GM12891 (cell line): ENCODE results near the gene ARV1.
"Not testable (repeated sequence)": the region's sequence is repeated elsewhere in the genome, so short reads cannot be mapped to it uniquely, and the experiment has no call there.

Experiments
- PAX5 ChIP-seq: IDR thresholded peaks from 2 replicates; pipeline ENCODE4 v1.6.1; 2011; ENCODE audit warnings: low read length, moderate library complexity, mild to moderate bottlenecking; ENCODE audit not compliant: insufficient read depth, severe bottlenecking
- POLR2A ChIP-seq: IDR thresholded peaks from 2 replicates; pipeline ENCODE4 v1.6.1; 2011; ENCODE audit warnings: low read depth, low read length, control low read depth
- POLR2AphosphoS5 ChIP-seq: IDR thresholded peaks from 2 replicates; pipeline ENCODE4 v1.6.1; 2011; ENCODE audit warnings: low read depth, low read length, control low read depth
- POU2F2 ChIP-seq: IDR thresholded peaks from 2 replicates; pipeline ENCODE4 v1.6.1; 2011; ENCODE audit warnings: low read depth, mild to moderate bottlenecking, control low read depth, low read length, moderate library complexity
- SPI1 ChIP-seq: IDR thresholded peaks from 2 replicates; pipeline ENCODE4 v1.6.1; 2011; ENCODE audit warnings: low read depth, low read length, control low read depth
- TAF1 ChIP-seq: IDR thresholded peaks from 2 replicates; pipeline ENCODE4 v1.6.1; 2011; ENCODE audit warnings: low read depth, low read length, control low read depth

DNA sequence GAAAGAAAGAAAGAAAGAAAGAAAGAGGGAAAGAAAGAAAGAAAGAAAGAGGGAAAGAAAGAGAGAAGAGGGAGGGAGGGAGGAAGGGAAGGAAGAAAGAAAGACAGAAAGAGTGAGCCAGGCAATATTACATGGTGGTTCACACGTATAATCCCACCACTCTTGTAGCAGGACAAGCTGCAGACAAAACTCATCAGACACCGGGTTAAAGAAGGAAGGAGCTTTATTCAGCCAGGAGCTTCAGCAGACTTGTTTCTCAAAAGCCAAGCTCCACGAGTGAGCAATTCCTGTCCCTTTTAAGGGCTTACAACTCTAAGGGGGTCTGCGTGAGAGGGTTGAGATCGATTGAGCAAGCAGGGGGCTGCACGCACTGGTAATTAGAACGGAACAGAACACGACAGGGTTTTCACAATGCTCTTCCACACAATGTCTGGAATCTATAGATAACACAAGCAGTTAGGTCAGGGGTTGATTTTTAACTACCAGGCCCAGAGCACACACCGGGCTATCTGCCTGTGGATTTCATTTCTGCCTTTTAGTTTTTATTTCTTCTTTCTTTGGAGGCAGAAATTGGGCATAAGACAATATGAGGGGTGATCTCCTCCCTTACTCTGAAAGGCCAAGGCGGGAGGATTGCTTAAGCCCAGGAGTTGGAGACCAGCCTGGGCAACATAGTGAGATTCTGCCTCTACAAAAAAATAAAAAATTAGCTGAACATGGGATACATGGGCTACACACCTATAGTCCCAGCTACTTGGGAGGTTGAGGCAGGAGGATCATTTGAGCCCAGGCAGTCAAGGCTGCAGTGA is 67.2 kb downstream of the ARV1 start:
- TF ChIP-seq POLR2AphosphoS5, TAF1, POLR2A, PAX5, SPI1, POU2F2: not testable (repeated sequence)
